NCI-H2196 treated with DMSO at 0.1 percent for 48 hours (cell line): ENCODE data around the gene CYGB.

Experiments used
- DNase-seq: peaks from one replicate; lab custom pipeline; 2025; ENCODE audit not compliant: unreplicated experiment; lab: John Stamatoyannopoulos, UW

The CYGB gene

GRCh38 chr17:76537578-76538280 lies at the start of gene CYGB:
Gene CYGB, minus strand, starts transcription at chr17:76537709. Its CDS starts 167 bp downstream, at chr17:76537542.
- DNase-seq: no peak

DNA sequence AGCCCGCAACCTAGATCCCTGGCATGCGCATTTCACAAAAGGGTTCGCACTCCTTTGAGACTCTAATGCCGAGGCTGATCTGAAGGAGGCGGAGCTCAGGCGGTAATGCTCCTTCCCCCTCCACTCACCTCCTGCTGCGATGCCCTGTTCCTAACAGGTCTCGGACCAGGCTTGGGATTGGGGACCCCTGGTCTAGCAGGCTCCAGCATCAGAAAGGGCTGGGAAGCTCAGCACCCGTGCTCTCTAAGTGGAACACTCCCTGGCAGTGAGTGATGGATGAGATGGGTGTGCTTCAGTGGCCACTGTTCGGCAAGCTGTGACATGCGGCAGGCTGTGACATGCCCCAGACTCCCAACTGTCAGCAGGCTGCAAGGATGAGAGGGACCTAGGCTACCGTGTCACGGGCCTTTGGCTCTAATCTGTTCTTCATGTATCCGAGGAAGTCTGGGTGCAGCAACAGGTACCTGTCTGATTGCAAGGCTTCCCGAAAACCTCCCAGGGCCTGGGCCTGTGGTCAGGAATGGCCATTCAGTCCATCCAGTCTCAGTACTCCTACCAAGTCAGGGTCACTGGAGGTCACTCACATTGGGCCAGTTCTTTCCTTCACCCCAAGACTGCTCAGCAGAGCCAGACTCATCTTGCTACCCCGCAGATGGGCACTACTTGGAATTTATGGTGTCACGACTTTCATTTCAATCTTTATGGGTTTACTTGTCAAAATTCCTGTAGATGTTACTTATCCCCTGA lies 49.4 kb upstream of the CYGB start:
- no peak for DNase-seq

DNA sequence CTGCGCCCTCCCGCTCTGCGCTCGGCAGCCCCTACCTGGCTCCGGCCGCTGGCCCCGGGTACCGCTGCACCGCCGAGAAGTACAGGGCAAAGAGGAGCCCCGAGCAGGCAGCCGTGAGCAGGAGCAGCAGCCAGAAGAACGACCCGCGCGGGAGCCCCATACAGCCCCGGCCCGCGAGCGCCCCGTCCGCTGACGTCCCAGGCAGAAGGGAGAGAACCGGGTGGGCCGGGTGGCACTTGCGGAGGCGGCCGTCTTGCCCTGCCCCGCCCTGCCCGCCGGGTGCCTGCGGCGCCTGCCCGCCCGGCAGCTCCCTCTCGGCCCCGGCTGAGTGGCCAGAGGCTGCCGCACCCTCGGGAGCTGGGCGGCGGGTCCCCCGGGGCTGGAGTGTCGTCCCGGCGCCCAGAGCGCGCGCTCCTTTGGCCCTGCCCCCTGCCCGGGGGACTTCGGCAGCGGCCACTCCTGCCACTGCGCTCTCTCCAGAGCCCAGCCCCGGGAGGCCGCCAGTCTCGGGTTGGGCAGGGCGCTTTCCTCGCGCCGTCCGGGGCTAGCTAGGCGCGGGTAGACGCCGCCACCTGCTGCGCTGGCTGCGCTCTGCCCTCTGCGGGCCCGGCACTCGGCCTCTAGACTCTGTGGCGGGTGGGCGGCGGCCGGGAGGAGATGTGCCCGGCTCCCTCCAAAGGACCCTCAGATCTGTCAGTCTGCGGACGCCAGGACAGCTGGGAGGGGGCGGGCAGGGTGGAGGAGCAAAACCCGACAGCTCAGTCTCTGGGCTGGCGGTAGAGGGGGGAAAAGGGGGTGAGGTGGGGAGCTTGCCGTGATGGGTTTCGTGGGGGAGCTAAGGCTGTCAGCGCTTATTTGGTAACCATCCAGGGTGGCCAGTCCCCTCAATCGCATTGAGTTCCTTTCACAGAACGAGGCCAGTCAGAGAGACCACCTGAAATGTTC lies 48.4 kb upstream of the CYGB start, which contains the start of gene ST6GALNAC2:
TSS of gene ST6GALNAC2 (minus strand) at position 212 of the 945 bp plus-strand sequence. CDS start at position 160, 52 bp downstream.
- DNase-seq: peak; percentile 64

DNA sequence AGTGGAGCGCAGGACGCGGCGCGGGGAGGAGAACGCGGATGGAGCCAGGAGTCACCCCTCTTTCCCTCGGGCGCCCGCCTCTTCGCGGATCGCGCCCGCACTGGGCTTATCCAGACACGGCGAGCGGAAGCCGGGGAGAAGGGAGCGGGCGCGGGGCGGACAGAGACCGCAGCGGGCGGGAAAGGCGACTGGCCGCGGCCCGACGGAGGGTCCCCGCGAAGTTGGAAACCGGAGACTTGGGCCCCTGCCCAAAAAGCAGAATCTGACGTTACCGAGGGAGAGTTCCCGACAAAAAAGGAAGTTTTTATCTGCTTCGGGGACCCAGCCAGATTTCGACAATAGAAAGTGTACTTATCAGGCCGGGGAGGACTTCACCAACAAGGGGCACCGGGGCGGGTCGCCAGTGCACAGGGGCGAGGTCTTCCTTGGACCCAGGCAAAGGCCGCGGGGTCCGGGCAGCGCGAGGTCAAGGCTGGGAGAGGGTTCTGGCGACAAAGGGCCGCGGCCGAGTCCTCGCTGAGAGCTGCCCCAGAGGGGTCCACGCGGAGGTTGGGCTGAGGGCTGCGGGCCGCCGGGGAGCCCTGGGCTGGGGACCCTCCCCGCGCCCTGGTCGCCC lies 47.6 kb upstream of the CYGB start:
- DNase-seq: no peak

DNA sequence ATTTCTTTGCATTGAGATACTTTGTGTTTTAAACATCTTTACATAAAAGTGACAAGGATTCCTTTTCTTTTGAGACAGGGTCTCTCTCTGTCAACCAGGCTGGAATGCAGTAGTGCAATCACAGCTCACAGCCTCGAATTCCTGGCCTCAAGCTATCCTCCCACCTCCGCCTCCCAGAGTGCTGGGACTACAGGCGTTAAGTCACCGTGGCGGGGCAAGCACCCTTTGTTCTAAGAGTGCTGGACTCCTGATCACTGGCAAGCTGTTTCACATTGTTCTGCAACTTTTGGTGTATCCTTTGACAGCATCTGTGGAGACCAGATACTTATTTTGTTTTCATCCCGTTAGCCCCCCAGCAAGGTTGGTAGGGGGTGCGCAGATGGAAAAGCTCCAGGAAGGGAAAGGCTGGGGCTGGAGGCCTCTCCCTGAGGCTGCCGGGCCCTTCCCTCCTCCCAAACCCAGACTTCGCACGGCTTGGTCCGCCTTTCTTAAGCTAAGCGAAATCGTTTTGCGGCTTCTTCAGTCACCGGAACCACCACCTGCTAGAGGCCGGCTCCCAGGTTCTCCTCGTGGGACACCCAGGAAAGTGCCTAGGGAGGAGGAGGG lies 47.0 kb upstream of the CYGB start:
- DNase-seq: no peak

DNA sequence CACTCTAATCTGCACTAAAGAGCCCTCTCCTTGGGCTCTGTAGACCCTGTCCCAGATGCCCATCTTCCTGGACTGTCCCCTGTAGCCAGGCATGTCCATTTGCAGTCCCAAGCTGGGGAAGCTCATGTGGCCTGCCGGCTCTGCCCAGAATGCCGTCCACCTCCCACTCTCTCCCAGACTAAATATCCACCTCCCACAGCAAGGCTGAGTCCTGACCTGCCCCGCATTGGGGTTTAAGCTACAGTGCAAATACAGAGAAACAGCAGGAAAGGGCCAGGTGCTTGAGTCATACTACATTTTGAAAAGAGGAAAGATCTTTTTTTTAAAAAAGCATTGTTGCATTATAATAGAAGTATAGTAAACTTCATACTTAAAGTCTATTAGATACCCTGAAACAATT lies 45.2 kb upstream of the CYGB start:
- DNase-seq: no peak

GRCh38 chr17:76581515-76581914 lies 44.0 kb upstream of the CYGB start:
- no peak for DNase-seq

- no peak for DNase-seq
Measured at GRCh38 chr17:76579281-76579680, 41.8 kb upstream of the CYGB start.

DNA sequence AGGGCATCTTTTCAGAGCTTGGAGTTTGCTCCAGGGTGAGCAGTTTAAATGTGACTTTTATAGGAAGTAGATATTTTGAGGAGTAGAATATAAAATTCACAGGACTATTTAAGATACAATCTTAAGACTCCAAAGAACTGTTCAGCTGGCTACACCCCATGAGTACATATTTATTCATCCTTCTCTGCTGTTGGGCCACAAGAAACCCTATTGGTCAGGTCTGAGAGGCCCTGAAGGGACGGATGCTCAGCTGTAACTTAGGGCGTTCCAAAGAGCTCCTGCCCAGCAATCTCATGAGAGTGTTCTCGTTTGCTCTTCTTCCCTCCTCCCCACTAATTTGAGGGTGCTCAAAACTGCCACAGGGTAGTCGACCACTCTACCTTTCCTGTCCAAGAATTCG lies 40.9 kb upstream of the CYGB start:
- no peak for DNase-seq

DNA sequence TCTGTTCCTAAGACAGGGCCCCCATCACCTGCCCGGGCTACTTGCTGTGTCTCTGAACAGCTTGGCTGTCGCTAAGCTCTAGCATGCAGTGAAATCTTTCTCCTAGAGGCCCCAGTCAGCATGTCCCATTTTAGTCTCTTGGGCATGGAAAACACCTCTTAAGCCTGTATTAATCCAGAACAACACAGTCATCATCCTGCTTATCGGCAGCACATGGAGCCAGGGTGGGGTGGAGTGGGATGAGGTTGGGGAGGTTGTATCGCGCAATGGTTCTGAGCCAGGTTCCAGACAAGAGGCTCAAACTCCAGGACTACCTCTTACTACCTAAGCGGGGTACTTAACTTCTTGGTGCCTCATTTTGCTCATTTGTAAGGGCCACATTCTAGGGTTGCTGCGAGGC lies 40.4 kb upstream of the CYGB start:
- no peak for DNase-seq

- DNase-seq: no peak
Measured at GRCh38 chr17:76576189-76576588, 38.7 kb upstream of the CYGB start.

GRCh38 chr17:76575570-76575969 lies 38.1 kb upstream of the CYGB start:
- DNase-seq: no peak

DNA sequence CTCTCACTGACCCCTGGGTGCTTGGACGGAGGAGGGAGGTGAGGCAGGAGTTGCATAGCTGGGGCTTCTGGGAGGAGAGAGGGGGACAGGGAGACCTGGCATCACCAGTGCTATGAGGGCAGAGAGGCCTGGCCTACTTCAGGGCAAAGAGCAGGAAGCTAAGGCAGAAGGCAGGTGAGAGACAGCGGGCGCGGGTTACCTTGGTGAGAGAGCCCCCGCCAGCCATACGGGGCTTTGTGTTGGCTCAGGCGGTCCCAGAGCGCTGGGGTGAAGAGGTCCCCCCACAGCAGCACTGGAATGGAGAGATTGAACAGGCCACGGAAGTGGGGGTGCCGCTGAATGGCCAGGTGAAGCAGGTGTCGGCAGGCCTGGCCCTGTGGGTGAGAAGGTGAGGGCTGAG lies 36.7 kb upstream of the CYGB start:
- no peak for DNase-seq

DNA sequence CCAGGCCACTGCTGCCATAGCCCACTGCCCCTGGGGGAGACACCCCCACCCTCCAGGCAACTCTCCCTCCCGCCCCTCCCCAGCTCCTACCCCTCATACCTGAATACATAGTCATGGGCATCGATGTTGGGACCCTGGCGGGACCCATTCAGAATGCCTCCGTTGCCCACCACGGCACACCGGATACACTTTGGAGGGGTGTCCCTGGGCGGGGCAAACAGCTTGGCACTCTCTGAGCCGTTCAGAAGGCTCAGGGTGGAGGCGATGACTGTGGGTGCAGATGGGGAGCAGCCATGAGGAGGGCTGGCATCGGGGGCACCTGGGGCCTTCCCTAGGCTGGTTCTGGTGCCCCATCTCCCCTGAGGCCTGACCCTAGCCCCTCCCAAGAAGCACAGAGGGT lies 35.6 kb upstream of the CYGB start:
- DNase-seq: no peak

GRCh38 chr17:76572201-76572910 lies 34.8 kb upstream of the CYGB start:
- no peak for DNase-seq

DNA sequence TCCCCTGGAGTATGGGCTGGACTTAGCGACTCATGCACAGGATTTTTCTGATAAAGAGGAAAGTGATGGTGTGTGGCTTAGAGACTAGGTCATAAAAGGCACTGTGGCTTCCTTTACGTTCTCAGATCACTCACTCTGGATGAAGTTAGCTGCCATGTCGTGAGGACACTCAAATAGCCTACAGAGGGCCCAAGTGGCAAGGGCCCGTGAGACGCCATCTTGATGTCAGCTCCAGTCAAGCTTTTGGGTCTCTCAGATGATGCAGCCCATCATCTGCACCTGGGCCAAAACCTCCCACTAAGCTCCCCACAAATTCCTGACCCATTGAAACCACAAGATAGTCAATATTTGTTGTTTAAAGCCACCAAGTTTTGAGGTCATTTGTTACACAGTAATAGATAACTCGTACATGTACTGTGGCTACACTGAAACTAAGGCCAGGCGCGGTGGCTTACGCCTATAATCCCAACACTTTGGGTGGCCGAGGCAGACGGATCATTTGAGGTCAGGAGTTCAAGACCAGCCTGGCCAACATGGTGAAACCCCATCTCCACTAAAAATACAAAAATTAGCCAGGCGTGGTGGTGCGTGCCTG lies 33.5 kb upstream of the CYGB start:
- no peak for DNase-seq

- DNase-seq: no peak
Measured at GRCh38 chr17:76570457-76570856, 32.9 kb upstream of the CYGB start.

GRCh38 chr17:76569607-76570279 lies 32.2 kb upstream of the CYGB start:
- DNase-seq: peak; percentile 97

- DNase-seq: no peak
Measured at GRCh38 chr17:76568811-76569221, 31.3 kb upstream of the CYGB start.
